ENCODE data around the gene FSCN2. TPM values are rescaled to one million over a fixed set of nuclear protein-coding genes. Genes with fewer than 3 reads are reported as not detected.

The FSCN2 gene
- total RNA-seq, 2 donors from 2014 or later = 1.0 to 1.8 TPM

GRCh38 chr17:81561494-81561885 is 33.3 kb downstream of the FSCN2 start:
- H3K4me3 ChIP-seq (ENCODE audit: low read length) = no peak overlapping the region
- H3K27me3 Mint-ChIP-seq (ENCODE audit: insufficient read depth) = no peaks in the 10 kb centered on the region
- no peaks in the 10 kb centered on the region for H3K4me1 Mint-ChIP-seq
- H3K27ac Mint-ChIP-seq = no peak overlapping the region
- no peak for DNase-seq
- H3K36me3 ChIP-seq (ENCODE audit: control insufficient read depth, insufficient read depth, low read length) = peaks cover 80% of the 10 kb centered on the region
- no peaks in the 10 kb centered on the region for H3K9me3 Mint-ChIP-seq
- no peaks in the 10 kb centered on the region for H3K27me3 ChIP-seq (ENCODE audit: control insufficient read depth, insufficient read depth, low read length, poor library complexity, severe bottlenecking)
- no peak for TF ChIP-seq CTCF (conservative IDR thresholded peaks at IDR 0.05)
- H3K4me3 Mint-ChIP-seq = no peak overlapping the region
- no peaks in the 10 kb centered on the region for H3K4me1 ChIP-seq (ENCODE audit: control insufficient read depth, insufficient read depth, low read length)
- H3K9me3 ChIP-seq (ENCODE audit: control insufficient read depth, low read length) = no peaks in the 10 kb centered on the region
- no peak overlapping the region for H3K9ac ChIP-seq (ENCODE audit: extremely low read depth, low read length, poor library complexity, severe bottlenecking)
- WGBS, 2 experiments (ENCODE audit: insufficient coverage in 1 of 2, insufficient read length in 1 of 2) = 88 to 93% methylated on average over 3 to 4 of the region's 4 CpGs
- H3K27ac ChIP-seq (ENCODE audit: low read depth, low read length) = no peak overlapping the region
- peaks cover 60% of the 10 kb centered on the region for H3K36me3 Mint-ChIP-seq (ENCODE audit: low read depth)

- TF ChIP-seq CTCF (conservative IDR thresholded peaks at IDR 0.05) = no peak
- Histone ChIP-seq H3K9ac (ENCODE audit: extremely low read depth, low read length, poor library complexity, severe bottlenecking) (no peak overlapping the region), H3K27me3 (ENCODE audit: control insufficient read depth, insufficient read depth, low read length, poor library complexity, severe bottlenecking) (no peaks in the 10 kb centered on the region), H3K9me3 (ENCODE audit: control insufficient read depth, low read length) (no peaks in the 10 kb centered on the region), H3K27ac (ENCODE audit: low read depth, low read length) (no peak overlapping the region), H3K36me3 (ENCODE audit: control insufficient read depth, insufficient read depth, low read length) (peaks cover 84% of the 10 kb centered on the region), H3K4me1 (ENCODE audit: control insufficient read depth, insufficient read depth, low read length) (no peaks in the 10 kb centered on the region), H3K4me3 (ENCODE audit: low read length) (no peak overlapping the region)
- no peak overlapping the region for H3K4me3 Mint-ChIP-seq
- no peak for DNase-seq
- H3K9me3 Mint-ChIP-seq = no peaks in the 10 kb centered on the region
- 92 to 94% methylated on average over 6 to 8 of the region's 10 CpGs for WGBS, 2 experiments (ENCODE audit: insufficient coverage in 1 of 2, insufficient read length in 1 of 2)
- no peaks in the 10 kb centered on the region for H3K4me1 Mint-ChIP-seq
- no peak overlapping the region for H3K27ac Mint-ChIP-seq
- H3K27me3 Mint-ChIP-seq (ENCODE audit: insufficient read depth) = no peaks in the 10 kb centered on the region
- H3K36me3 Mint-ChIP-seq (ENCODE audit: low read depth) = peaks cover 72% of the 10 kb centered on the region
Measured at GRCh38 chr17:81563861-81564586, 35.8 kb downstream of the FSCN2 start.

GRCh38 chr17:81564778-81565177 is 36.6 kb downstream of the FSCN2 start:
- Histone ChIP-seq H3K36me3 (ENCODE audit: control insufficient read depth, insufficient read depth, low read length) (peaks cover 86% of the 10 kb centered on the region), H3K27me3 (ENCODE audit: control insufficient read depth, insufficient read depth, low read length, poor library complexity, severe bottlenecking) (no peaks in the 10 kb centered on the region), H3K4me3 (ENCODE audit: low read length) (no peak overlapping the region), H3K27ac (ENCODE audit: low read depth, low read length) (no peak overlapping the region), H3K9me3 (ENCODE audit: control insufficient read depth, low read length) (no peaks in the 10 kb centered on the region), H3K4me1 (ENCODE audit: control insufficient read depth, insufficient read depth, low read length) (no peaks in the 10 kb centered on the region), H3K9ac (ENCODE audit: extremely low read depth, low read length, poor library complexity, severe bottlenecking) (no peak overlapping the region)
- H3K9me3 Mint-ChIP-seq = no peaks in the 10 kb centered on the region
- no peaks in the 10 kb centered on the region for H3K4me1 Mint-ChIP-seq
- H3K36me3 Mint-ChIP-seq (ENCODE audit: low read depth) = peaks cover 77% of the 10 kb centered on the region
- no peak for DNase-seq
- H3K27ac Mint-ChIP-seq = no peak overlapping the region
- no peaks in the 10 kb centered on the region for H3K27me3 Mint-ChIP-seq (ENCODE audit: insufficient read depth)
- 94 to 97% methylated on average over 16 to 17 of the region's 17 CpGs for WGBS, 2 experiments (ENCODE audit: insufficient coverage in 1 of 2, insufficient read length in 1 of 2)
- H3K4me3 Mint-ChIP-seq = no peak overlapping the region
- TF ChIP-seq CTCF (conservative IDR thresholded peaks at IDR 0.05) = no peak

All from endodermal cell (in vitro differentiated cells).